Mesenchymal stem cell (in vitro differentiated cells and primary cell): ENCODE results near the gene F3.

Experiments used
- DNase-seq: peaks from one replicate; pipeline ENCODE4 v3.0.0-alpha.2; 2013
- H2AFZ ChIP-seq: one replicate; pipeline ENCODE4 v1.6.1; 2013; ENCODE audit warnings: low read depth, mild to moderate bottlenecking, control low read depth, inconsistent platforms, low read length, moderate library complexity
- H2AK5ac ChIP-seq: 2 replicates; pipeline ENCODE4 v1.6.1; 2013; ENCODE audit warnings: low read length, moderate library complexity, mild to moderate bottlenecking, inconsistent platforms; ENCODE audit not compliant: severe bottlenecking
- H2BK120ac ChIP-seq: one replicate; pipeline ENCODE4 v1.6.1; 2013; ENCODE audit warnings: low read depth, mild to moderate bottlenecking, inconsistent platforms, low read length, moderate library complexity
- H2BK12ac ChIP-seq, 2 experiments: one replicate each; pipeline ENCODE4 v1.6.1; 2013; ENCODE audit warnings: inconsistent platforms in 2 of 2, low read length in 2 of 2, mild to moderate bottlenecking in 2 of 2, moderate library complexity in 2 of 2, control low read depth in 1 of 2
- H2BK15ac ChIP-seq: one replicate; pipeline ENCODE4 v1.6.1; 2013; ENCODE audit warnings: mild to moderate bottlenecking, low read depth, inconsistent platforms; ENCODE audit not compliant: poor library complexity, severe bottlenecking
- H2BK5ac ChIP-seq: 2 replicates; pipeline ENCODE4 v1.6.1; 2013; ENCODE audit warnings: low read depth, mild to moderate bottlenecking, low read length, control low read depth, inconsistent platforms; ENCODE audit not compliant: poor library complexity, severe bottlenecking
- H3K14ac ChIP-seq, 2 experiments: one replicate each; pipeline ENCODE4 v1.6.1; 2013; ENCODE audit warnings: inconsistent platforms in 2 of 2, low read length in 2 of 2, control low read depth in 1 of 2, mild to moderate bottlenecking in 1 of 2, moderate library complexity in 1 of 2
- H3K18ac ChIP-seq, 2 experiments: one replicate each; pipeline ENCODE4 v1.6.1; 2013; ENCODE audit warnings: inconsistent platforms in 2 of 2, low read length in 2 of 2, control low read depth in 1 of 2, low read depth in 1 of 2, mild to moderate bottlenecking in 1 of 2
- H3K23ac ChIP-seq, 2 experiments: one replicate each; pipeline ENCODE4 v1.6.1; 2013; ENCODE audit warnings: inconsistent platforms in 2 of 2, low read length in 2 of 2, mild to moderate bottlenecking in 2 of 2, moderate library complexity in 2 of 2, control low read depth in 1 of 2
- H3K27ac ChIP-seq: 2 replicates; pipeline ENCODE4 v1.5.1; 2013; ENCODE audit warnings: mild to moderate bottlenecking, moderate library complexity, low read length, control low read depth, inconsistent platforms; ENCODE audit not compliant: poor library complexity, severe bottlenecking
- H3K27me3 ChIP-seq, 2 experiments: 2 replicates each; pipeline versions ENCODE4 v1.6.1 to v1.7.0; 2013; ENCODE audit warnings: low read length in 2 of 2, mild to moderate bottlenecking in 2 of 2, moderate library complexity in 2 of 2, control low read depth in 1 of 2, inconsistent platforms in 1 of 2; ENCODE audit not compliant: control insufficient read depth in 1 of 2, insufficient read depth in 1 of 2
- H3K36me3 ChIP-seq, 2 experiments: 2 replicates each; pipeline versions ENCODE4 v1.6.1 to v1.7.0; 2013; ENCODE audit warnings: low read length in 2 of 2, control low read depth in 1 of 2, inconsistent platforms in 1 of 2, low read depth in 1 of 2, mild to moderate bottlenecking in 1 of 2; ENCODE audit not compliant: insufficient read depth in 2 of 2, control insufficient read depth in 1 of 2
- H3K4ac ChIP-seq, 2 experiments: one replicate each; pipeline ENCODE4 v1.6.1; 2013; ENCODE audit warnings: inconsistent platforms in 2 of 2, low read length in 2 of 2, mild to moderate bottlenecking in 2 of 2, moderate library complexity in 2 of 2, control low read depth in 1 of 2, low read depth in 1 of 2
- H3K4me1 ChIP-seq: 2 replicates; pipeline ENCODE4 v1.6.1; 2013; ENCODE audit warnings: low read depth, low read length, control low read depth; ENCODE audit not compliant: control insufficient read depth, insufficient read depth
- H3K4me2 ChIP-seq: 2 replicates; pipeline ENCODE4 v1.6.1; 2013; ENCODE audit warnings: low read length, mild to moderate bottlenecking, inconsistent platforms; ENCODE audit not compliant: poor library complexity, severe bottlenecking
- H3K4me3 ChIP-seq, 2 experiments: 2 replicates each; pipeline versions ENCODE4 v1.5.1 to v1.7.0; 2013; ENCODE audit warnings: low read length in 2 of 2, mild to moderate bottlenecking in 2 of 2, control low read depth in 1 of 2, low read depth in 1 of 2; ENCODE audit not compliant: insufficient read depth in 1 of 2
- H3K79me1 ChIP-seq: replicated peaks from 2 replicates; pipeline ENCODE4 v1.6.1; 2013; ENCODE audit warnings: mild to moderate bottlenecking, control low read depth, low read length, inconsistent platforms; ENCODE audit not compliant: poor library complexity, severe bottlenecking
- H3K9ac ChIP-seq: 2 replicates; pipeline ENCODE4 v1.7.0; 2013; ENCODE audit warnings: mild to moderate bottlenecking, low read length, moderate library complexity
- H3K9me3 ChIP-seq: 2 replicates; pipeline ENCODE4 v1.7.0; 2013; ENCODE audit warnings: mild to moderate bottlenecking, low read length; ENCODE audit not compliant: control insufficient read depth
- H4K8ac ChIP-seq: one replicate; pipeline ENCODE4 v1.6.1; 2013; ENCODE audit warnings: inconsistent platforms, mild to moderate bottlenecking, low read length, moderate library complexity
- H4K91ac ChIP-seq: one replicate; pipeline ENCODE4 v1.6.1; 2013; ENCODE audit warnings: mild to moderate bottlenecking, low read length, inconsistent platforms
- WGBS: methylation state at CpG from one replicate; pipeline ENCODE4 v1.1.7; 2013; ENCODE audit warnings: mixed read lengths; 5-methylcytosine and 5-hydroxymethylcytosine counted together

The F3 gene

GRCh38 chr1:94540440-94541245, 916 bp downstream of the F3 start:
- peak overlapping the region; percentile 59 to 92 for H3K4ac ChIP-seq
- WGBS, result 9% methylated on average over 22 of the region's 23 CpGs
- no peak overlapping the region for H4K91ac ChIP-seq
- H3K27ac ChIP-seq, result peak overlapping the region; percentile 19
- H3K9ac ChIP-seq, result peak overlapping the region; percentile 83
- H2AFZ ChIP-seq, result no peak overlapping the region
- H3K27me3 ChIP-seq, result no peaks in the 10 kb centered on the region
- no peak overlapping the region for H2BK5ac ChIP-seq
- DNase-seq, result no peak
- no peak overlapping the region for H2AK5ac ChIP-seq
- H3K14ac ChIP-seq, result peak overlapping the region in 1 of 2 experiments; percentile 98
- no peak overlapping the region for H2BK15ac ChIP-seq
- no peak overlapping the region for H3K23ac ChIP-seq
- H3K9me3 ChIP-seq, result no peaks in the 10 kb centered on the region
- peak overlapping the region; percentile 83 to 90 for H3K4me3 ChIP-seq
- H3K79me1 ChIP-seq, result peaks cover 3% of the 10 kb centered on the region
- peak overlapping the region; percentile 92 for H3K4me2 ChIP-seq
- H3K4me1 ChIP-seq, result peaks cover 15% of the 10 kb centered on the region
- no peak overlapping the region for H4K8ac ChIP-seq
- peaks cover 3 to 5% of the 10 kb centered on the region in 2 experiments for H3K36me3 ChIP-seq
- H2BK12ac ChIP-seq, result no peak overlapping the region
- H2BK120ac ChIP-seq, result no peak overlapping the region
- H3K18ac ChIP-seq, result peak overlapping the region; percentile 96 to 97

- peaks cover 11 to 14% of the 10 kb centered on the region in 2 experiments for H3K36me3 ChIP-seq
- H2BK120ac ChIP-seq, result no peak overlapping the region
- H4K91ac ChIP-seq, result no peak overlapping the region
- H3K18ac ChIP-seq, result peak overlapping the region in 1 of 2 experiments; percentile 46
- DNase-seq, result peak; percentile 64
- H2BK5ac ChIP-seq, result no peak overlapping the region
- H3K4me2 ChIP-seq, result no peak overlapping the region
- H4K8ac ChIP-seq, result no peak overlapping the region
- no peaks in the 10 kb centered on the region for H3K27me3 ChIP-seq
- peaks cover 15% of the 10 kb centered on the region for H3K4me1 ChIP-seq
- no peak overlapping the region for H3K9ac ChIP-seq
- H3K79me1 ChIP-seq, result peaks cover 10% of the 10 kb centered on the region
- H3K27ac ChIP-seq, result no peak overlapping the region
- H2AK5ac ChIP-seq, result no peak overlapping the region
- no peak overlapping the region for H3K4ac ChIP-seq
- no peak overlapping the region for H2BK12ac ChIP-seq
- peak overlapping the region in 1 of 2 experiments; percentile 83 for H3K4me3 ChIP-seq
- 25% methylated on average over 3 of the region's 3 CpGs for WGBS
- no peak overlapping the region for H2BK15ac ChIP-seq
- no peak overlapping the region for H3K23ac ChIP-seq
- no peaks in the 10 kb centered on the region for H3K9me3 ChIP-seq
- H3K14ac ChIP-seq, result no peak overlapping the region
- H2AFZ ChIP-seq, result no peak overlapping the region
Measured at GRCh38 chr1:94539496-94539895, 2.1 kb downstream of the F3 start.

GRCh38 chr1:94538243-94538827, 3.2 kb downstream of the F3 start:
- 58% methylated on average over 5 of the region's 6 CpGs for WGBS
- Histone ChIP-seq H4K91ac (peak overlapping the region; percentile 35), H3K36me3 (peaks cover 11 to 16% of the 10 kb centered on the region in 2 experiments), H3K27me3 (no peaks in the 10 kb centered on the region), H3K4me2 (no peak overlapping the region), H3K4me1 (peaks cover 15% of the 10 kb centered on the region), H3K27ac (no peak overlapping the region), H3K9me3 (no peaks in the 10 kb centered on the region), H4K8ac (peak overlapping the region; percentile 42), H2BK120ac (no peak overlapping the region), H2BK15ac (no peak overlapping the region), H3K9ac (peak overlapping the region; percentile 31), H3K79me1 (peaks cover 10% of the 10 kb centered on the region), H3K14ac (peak overlapping the region in 1 of 2 experiments; percentile 76), H3K23ac (peak overlapping the region; percentile 63 to 64), H2AFZ (no peak overlapping the region), H3K4me3 (peak overlapping the region in 1 of 2 experiments; percentile 38), H2BK12ac (peak overlapping the region; percentile 23 to 64), H3K18ac (peak overlapping the region; percentile 47 to 79), H2AK5ac (no peak overlapping the region), H3K4ac (peak overlapping the region; percentile 7 to 54), H2BK5ac (no peak overlapping the region)
- peak; percentile 42 for DNase-seq

- no peak overlapping the region for H2AFZ ChIP-seq
- no peak for DNase-seq
- H3K9me3 ChIP-seq, result no peaks in the 10 kb centered on the region
- H2AK5ac ChIP-seq, result no peak overlapping the region
- no peak overlapping the region for H4K91ac ChIP-seq
- H3K4me3 ChIP-seq, result no peak overlapping the region
- 69% methylated on average over 5 of the region's 6 CpGs for WGBS
- no peak overlapping the region for H3K23ac ChIP-seq
- H3K4ac ChIP-seq, result no peak overlapping the region
- H2BK12ac ChIP-seq, result no peak overlapping the region
- H3K4me1 ChIP-seq, result peaks cover 13% of the 10 kb centered on the region
- peaks cover 10% of the 10 kb centered on the region for H3K79me1 ChIP-seq
- no peaks in the 10 kb centered on the region for H3K27me3 ChIP-seq
- no peak overlapping the region for H2BK5ac ChIP-seq
- no peak overlapping the region for H3K27ac ChIP-seq
- H3K18ac ChIP-seq, result peak overlapping the region in 1 of 2 experiments; percentile 38
- no peak overlapping the region for H3K9ac ChIP-seq
- peak overlapping the region; percentile 19 for H4K8ac ChIP-seq
- no peak overlapping the region for H3K14ac ChIP-seq
- H2BK15ac ChIP-seq, result no peak overlapping the region
- H2BK120ac ChIP-seq, result no peak overlapping the region
- peaks cover 11 to 27% of the 10 kb centered on the region in 2 experiments for H3K36me3 ChIP-seq
- no peak overlapping the region for H3K4me2 ChIP-seq
Measured at GRCh38 chr1:94537254-94537653, 4.3 kb downstream of the F3 start.
